OCI-LY7 (cell line): ENCODE data around the gene MEOX1.

Source experiments
- CTCF ChIP-seq: fragments of 200-600 bp; sonication (generic); conservative IDR thresholded peaks from 2 replicates; pipeline ENCODE4 v1.5.1; 2014; ENCODE audit warnings: mild to moderate bottlenecking, antibody characterized with exemption, low read length, moderate library complexity, mixed read lengths
- EZH2phosphoT487 ChIP-seq: fragments of 200-600 bp; sonication (generic); IDR thresholded peaks from 2 replicates; pipeline ENCODE4 v1.6.1; 2018; ENCODE audit warnings: low read depth, borderline replicate concordance, mild to moderate bottlenecking, mixed run types, antibody characterized with exemption, low read length, moderate library complexity, mixed read lengths

DNA sequence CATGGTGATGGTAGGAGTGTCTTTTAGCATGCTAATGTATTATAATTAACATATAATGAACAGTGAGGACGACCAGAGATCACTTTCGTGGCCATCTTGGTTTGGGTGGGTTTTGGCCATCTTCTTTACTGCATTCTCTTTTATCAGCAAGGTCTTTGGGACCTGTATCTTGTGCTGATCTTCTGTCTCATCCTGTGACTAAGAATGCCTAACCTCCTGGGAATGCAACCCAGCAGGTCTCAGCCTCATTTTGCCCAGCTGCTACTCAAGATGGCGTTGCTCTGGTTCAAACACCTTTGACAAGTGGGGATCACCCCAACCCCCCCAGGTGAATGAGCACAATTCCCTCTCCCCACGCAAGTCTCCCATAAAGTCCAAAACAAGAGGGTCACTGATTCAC lies 66.3 kb downstream of the MEOX1 start:
- no peak for TF ChIP-seq CTCF
- no peak for TF ChIP-seq EZH2phosphoT487
